Measurements from ENCODE around the gene SIX2.

SIX2 gene

DNA sequence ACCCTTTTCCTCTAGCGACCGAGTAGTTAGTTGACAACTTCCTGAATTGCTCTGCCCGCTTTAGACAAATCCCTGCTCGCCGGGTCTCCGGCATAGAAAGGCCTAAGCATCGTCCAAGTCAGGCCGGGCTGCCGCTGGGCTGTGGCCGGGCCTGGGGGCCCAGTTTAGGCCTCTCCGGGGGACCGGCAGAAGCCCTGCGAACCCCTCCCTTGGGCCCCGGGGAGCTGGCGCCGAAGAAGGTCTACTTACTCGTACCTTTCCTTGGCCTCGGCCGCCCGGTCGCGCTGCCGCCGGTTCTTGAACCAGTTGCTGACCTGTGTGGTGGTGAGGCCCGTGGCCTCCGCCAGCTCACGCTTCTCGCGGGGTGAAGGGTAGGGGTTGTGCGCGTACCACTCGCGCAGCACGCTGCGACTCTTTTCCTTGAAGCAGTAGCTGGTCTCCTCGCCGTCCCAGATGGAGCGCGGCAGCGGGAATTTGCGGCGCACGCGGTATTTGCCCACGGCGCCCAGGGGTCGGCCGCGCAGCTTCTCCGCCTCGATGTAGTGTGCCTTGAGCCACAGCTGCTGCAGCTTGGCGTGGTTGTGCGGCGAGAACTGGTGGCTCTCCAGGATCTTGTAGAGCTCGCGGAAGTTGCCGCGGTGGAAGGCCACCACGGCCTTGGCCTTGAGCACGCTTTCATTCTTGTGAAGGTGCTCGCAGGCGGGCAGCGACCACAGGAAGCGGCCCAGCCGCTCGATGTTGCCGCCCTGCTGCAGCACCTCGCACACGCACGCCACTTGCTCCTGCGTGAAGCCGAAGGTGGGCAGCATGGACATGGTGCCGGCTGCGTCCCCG, 739 bp downstream of the SIX2 start:
- peak; percentile 36 to 47 for DNase-seq (ENCODE audit: low read depth in 2 of 2)
- TF ChIP-seq, protein P1, sequence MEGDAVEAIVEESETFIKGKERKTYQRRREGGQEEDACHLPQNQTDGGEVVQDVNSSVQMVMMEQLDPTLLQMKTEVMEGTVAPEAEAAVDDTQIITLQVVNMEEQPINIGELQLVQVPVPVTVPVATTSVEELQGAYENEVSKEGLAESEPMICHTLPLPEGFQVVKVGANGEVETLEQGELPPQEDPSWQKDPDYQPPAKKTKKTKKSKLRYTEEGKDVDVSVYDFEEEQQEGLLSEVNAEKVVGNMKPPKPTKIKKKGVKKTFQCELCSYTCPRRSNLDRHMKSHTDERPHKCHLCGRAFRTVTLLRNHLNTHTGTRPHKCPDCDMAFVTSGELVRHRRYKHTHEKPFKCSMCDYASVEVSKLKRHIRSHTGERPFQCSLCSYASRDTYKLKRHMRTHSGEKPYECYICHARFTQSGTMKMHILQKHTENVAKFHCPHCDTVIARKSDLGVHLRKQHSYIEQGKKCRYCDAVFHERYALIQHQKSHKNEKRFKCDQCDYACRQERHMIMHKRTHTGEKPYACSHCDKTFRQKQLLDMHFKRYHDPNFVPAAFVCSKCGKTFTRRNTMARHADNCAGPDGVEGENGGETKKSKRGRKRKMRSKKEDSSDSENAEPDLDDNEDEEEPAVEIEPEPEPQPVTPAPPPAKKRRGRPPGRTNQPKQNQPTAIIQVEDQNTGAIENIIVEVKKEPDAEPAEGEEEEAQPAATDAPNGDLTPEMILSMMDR (IDR thresholded peaks at IDR 0.05; ENCODE audit: low read depth, low read length): no peak
- H3K4me3 ChIP-seq (replicated peaks in 1 of 2; ENCODE audit: low read depth in 2 of 2, low read length in 2 of 2): peak overlapping the region; percentile 63 to 64

DNA sequence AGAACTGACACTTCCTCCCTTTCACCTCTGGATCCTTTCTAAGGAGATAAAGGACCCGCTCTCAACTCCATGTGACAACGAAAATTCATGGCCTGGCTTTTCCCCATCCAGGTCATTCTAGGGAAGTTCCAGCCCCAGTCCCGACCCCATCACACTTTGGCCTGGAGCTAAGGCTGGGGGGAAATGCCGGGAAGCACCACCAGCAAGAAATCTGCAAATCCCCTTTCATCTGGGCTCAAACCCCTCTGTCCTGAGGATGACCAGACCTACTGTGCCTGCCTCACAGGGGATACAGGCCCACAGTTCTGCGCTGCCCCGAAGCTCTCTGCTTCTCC, 1.3 kb downstream of the SIX2 start:
- DNase-seq (ENCODE audit: low read depth in 2 of 2): no peak
- TF ChIP-seq, protein P1 (IDR thresholded peaks at IDR 0.05; ENCODE audit: low read depth, low read length): no peak
- peak overlapping the region; percentile 63 to 64 for H3K4me3 ChIP-seq (replicated peaks in 1 of 2; ENCODE audit: low read depth in 2 of 2, low read length in 2 of 2)

DNA sequence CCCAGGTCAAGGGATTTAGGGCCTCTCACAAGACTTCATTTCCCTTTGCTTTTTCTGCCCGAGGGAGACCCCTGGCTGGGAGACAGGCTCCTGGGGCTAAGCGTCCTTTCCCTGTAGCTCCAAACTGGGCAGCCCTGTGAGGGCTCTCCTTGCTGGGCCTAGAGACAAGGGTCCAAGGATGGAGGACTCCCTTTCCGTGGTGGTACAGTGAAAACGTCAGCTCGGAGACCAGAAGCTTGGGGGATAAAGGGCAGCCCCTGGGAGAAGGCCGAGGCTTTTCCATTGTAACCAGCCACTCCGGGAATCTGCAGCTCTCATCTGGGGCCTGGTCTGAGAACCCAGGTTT, 2.3 kb downstream of the SIX2 start:
- H3K4me3 ChIP-seq (replicated peaks in 1 of 2; ENCODE audit: low read depth in 2 of 2, low read length in 2 of 2): peak overlapping the region; percentile 63 to 64
- no peak for DNase-seq (ENCODE audit: low read depth in 2 of 2)
- TF ChIP-seq, protein P1 (IDR thresholded peaks at IDR 0.05; ENCODE audit: low read depth, low read length): no peak

- TF ChIP-seq, protein P1 (IDR thresholded peaks at IDR 0.05; ENCODE audit: low read depth, low read length): no peak
- peak overlapping the region; percentile 63 to 64 for H3K4me3 ChIP-seq (replicated peaks in 1 of 2; ENCODE audit: low read depth in 2 of 2, low read length in 2 of 2)
- no peak for DNase-seq (ENCODE audit: low read depth in 2 of 2)
Observed at GRCh38 chr2:45006041-45006941, 3.0 kb downstream of the SIX2 start.

DNA sequence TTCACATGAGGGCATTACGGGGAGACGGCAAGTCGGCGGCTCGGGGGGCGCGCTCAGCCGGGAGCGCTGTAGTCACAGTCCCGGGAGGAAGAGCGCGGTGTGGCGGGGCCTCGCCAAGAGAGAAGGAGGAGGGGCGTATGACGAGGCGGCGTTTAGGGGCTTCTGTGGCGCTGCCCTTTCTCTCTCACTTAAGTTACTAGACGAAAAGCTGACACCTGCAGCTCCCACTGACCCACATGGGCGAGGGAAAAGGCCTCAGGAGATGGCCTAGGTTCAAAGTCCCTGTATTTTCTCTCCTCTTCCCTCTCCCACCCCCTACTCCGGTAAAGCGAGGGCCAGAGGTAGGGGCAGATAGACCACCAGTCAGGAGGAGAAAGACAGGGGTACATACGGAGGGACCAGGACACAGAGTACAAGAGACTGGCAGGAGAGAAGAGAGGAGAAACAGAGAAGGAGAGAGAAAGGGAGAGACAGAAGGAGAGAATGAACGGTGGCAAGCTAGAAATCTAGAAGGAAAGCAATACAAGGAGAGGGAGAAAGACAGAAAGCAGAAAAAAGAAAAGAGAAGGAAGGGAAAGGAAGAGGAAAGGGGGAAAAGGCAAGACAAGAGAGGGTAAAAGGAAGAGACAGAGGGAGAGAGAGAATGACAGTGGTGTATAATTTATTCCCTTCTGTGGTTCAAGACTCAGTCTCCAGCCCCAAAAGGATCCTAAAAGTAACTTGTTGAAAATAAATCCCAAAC, 3.8 kb downstream of the SIX2 start:
- H3K4me3 ChIP-seq (replicated peaks in 1 of 2; ENCODE audit: low read depth in 2 of 2, low read length in 2 of 2): peak overlapping the region in 1 of 2 donors; percentile 63
- DNase-seq (ENCODE audit: low read depth in 2 of 2): no peak
- TF ChIP-seq, protein P1 (IDR thresholded peaks at IDR 0.05; ENCODE audit: low read depth, low read length): no peak

DNA sequence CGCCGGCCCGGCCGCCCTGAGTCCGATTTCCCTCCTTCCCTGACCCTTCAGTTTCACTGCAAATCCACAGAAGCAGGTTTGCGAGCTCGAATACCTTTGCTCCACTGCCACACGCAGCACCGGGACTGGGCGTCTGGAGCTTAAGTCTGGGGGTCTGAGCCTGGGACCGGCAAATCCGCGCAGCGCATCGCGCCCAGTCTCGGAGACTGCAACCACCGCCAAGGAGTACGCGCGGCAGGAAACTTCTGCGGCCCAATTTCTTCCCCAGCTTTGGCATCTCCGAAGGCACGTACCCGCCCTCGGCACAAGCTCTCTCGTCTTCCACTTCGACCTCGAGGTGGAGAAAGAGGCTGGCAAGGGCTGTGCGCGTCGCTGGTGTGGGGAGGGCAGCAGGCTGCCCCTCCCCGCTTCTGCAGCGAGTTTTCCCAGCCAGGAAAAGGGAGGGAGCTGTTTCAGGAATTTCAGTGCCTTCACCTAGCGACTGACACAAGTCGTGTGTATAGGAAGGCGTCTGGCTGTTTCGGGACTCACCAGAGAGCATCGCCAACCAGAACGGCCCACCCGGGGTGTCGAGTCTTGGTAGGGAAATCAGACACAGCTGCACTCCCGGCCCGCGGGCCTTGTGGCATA, 4.6 kb downstream of the SIX2 start:
- H3K4me3 ChIP-seq (replicated peaks in 1 of 2; ENCODE audit: low read depth in 2 of 2, low read length in 2 of 2): no peak overlapping the region
- DNase-seq (ENCODE audit: low read depth in 2 of 2): no peak
- TF ChIP-seq, protein P1 (IDR thresholded peaks at IDR 0.05; ENCODE audit: low read depth, low read length): no peak

Data from cardiac fibroblast (primary cell).